ENCODE data around the gene HS3ST3B1. TPM values are rescaled to one million over a fixed set of nuclear protein-coding genes. Genes with fewer than 3 reads are reported as not detected.

Gene HS3ST3B1
- total RNA-seq, 1 experiment from 2014 or later, result 0.59 TPM

- CTCF ChIA-PET, result no interaction called here
- no peak for DNase-seq (ENCODE audit: low read depth, low spot score)
- POLR2A ChIA-PET, result no interaction called here
- TF ChIP-seq TCF7L2 (IDR thresholded peaks at IDR 0.05; ENCODE audit: low read depth, low read length) (no peak), REST (IDR thresholded peaks at IDR 0.05; ENCODE audit: insufficient read depth in 1 of 2, low read depth in 2 of 2, low read length in 1 of 2) (no peak), SIN3A (IDR thresholded peaks at IDR 0.05; ENCODE audit: borderline replicate concordance, insufficient read depth, low read depth, low read length) (no peak), POLR2AphosphoS5 (IDR thresholded peaks at IDR 0.05; ENCODE audit: low read depth, low read length) (no peak)
- TF ChIP-seq, protein P1, sequence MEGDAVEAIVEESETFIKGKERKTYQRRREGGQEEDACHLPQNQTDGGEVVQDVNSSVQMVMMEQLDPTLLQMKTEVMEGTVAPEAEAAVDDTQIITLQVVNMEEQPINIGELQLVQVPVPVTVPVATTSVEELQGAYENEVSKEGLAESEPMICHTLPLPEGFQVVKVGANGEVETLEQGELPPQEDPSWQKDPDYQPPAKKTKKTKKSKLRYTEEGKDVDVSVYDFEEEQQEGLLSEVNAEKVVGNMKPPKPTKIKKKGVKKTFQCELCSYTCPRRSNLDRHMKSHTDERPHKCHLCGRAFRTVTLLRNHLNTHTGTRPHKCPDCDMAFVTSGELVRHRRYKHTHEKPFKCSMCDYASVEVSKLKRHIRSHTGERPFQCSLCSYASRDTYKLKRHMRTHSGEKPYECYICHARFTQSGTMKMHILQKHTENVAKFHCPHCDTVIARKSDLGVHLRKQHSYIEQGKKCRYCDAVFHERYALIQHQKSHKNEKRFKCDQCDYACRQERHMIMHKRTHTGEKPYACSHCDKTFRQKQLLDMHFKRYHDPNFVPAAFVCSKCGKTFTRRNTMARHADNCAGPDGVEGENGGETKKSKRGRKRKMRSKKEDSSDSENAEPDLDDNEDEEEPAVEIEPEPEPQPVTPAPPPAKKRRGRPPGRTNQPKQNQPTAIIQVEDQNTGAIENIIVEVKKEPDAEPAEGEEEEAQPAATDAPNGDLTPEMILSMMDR (IDR thresholded peaks at IDR 0.05), result no peak
- in situ Hi-C loops (cut with HindIII; ENCODE audit: low pct_unique_long_range_greater_than_20kb, low sequenced_read_pairs) (no loop called here), intact Hi-C loops (cut with micrococcal nuclease; ENCODE audit: unreplicated experiment) (loop anchor here (10.0 kb wide), 1 partner anchor 625 kb away; no protein-coding TSS in a partner anchor)
- Histone ChIP-seq H3K4me1 (ENCODE audit: control insufficient read depth, insufficient read depth, low read length) (no peaks in the 10 kb centered on the region; the same call in 1 of the 2 replicates), H3K27ac (ENCODE audit: low read length) (no peak overlapping the region), H3K36me3 (ENCODE audit: control insufficient read depth, insufficient read depth, low read length) (no peaks in the 10 kb centered on the region), H3K27me3 (ENCODE audit: control insufficient read depth, insufficient read depth, low read length) (peaks cover 12% of the 10 kb centered on the region), H3K9me3 (ENCODE audit: control insufficient read depth, insufficient read depth, low read depth, low read length) (no peaks in the 10 kb centered on the region), H3K4me3 (ENCODE audit: low read depth in 2 of 2, low read length in 2 of 2) (no peak overlapping the region)
- no peak for ATAC-seq
- BruUV-seq (replicated peaks), result no TSS peak
These were observed 1.4 kb upstream of the HS3ST3B1 start for GRCh38 chr17:14299280-14300141.

DNA sequence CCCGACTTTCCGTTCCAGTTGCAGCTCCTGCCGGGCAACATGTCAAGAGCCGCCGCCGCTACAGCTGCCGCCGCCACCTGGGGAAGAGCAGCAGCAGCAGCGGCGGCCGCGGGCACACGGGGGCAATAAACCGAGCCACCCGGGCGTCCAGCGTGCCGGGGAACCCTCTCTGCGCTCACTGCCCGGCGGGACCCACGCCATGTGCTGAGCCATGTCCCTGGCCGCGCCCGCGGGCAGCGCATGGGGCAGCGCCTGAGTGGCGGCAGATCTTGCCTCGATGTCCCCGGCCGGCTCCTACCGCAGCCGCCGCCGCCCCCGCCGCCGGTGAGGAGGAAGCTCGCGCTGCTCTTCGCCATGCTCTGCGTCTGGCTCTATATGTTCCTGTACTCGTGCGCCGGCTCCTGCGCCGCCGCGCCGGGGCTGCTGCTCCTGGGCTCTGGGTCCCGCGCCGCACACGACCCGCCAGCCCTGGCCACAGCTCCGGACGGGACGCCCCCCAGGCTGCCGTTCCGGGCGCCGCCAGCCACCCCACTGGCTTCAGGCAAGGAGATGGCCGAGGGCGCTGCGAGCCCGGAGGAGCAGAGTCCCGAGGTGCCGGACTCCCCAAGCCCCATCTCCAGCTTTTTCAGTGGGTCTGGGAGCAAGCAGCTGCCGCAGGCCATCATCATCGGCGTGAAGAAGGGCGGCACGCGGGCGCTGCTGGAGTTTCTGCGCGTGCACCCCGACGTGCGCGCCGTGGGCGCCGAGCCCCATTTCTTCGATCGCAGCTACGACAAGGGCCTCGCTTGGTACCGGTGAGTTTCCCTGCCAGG lies 604 bp downstream of the HS3ST3B1 start:
- Histone ChIP-seq H3K27me3 (ENCODE audit: control insufficient read depth, insufficient read depth, low read length) (peaks cover 9% of the 10 kb centered on the region), H3K27ac (ENCODE audit: low read length) (no peak overlapping the region), H3K36me3 (ENCODE audit: control insufficient read depth, insufficient read depth, low read length) (no peaks in the 10 kb centered on the region), H3K9me3 (ENCODE audit: control insufficient read depth, insufficient read depth, low read depth, low read length) (no peaks in the 10 kb centered on the region), H3K4me1 (ENCODE audit: control insufficient read depth, insufficient read depth, low read length) (no peaks in the 10 kb centered on the region; the same call in 1 of the 2 replicates), H3K4me3 (ENCODE audit: low read depth in 2 of 2, low read length in 2 of 2) (peak overlapping the region; percentile 46 to 60)
- in situ Hi-C loops (cut with HindIII; ENCODE audit: low pct_unique_long_range_greater_than_20kb, low sequenced_read_pairs) (no loop called here), intact Hi-C loops (cut with micrococcal nuclease; ENCODE audit: unreplicated experiment) (loop anchor here (10.0 kb wide), 1 partner anchor 623 kb away; no protein-coding TSS in a partner anchor)
- ATAC-seq, result peak; percentile 29
- no TSS peak for BruUV-seq (replicated peaks)
- CTCF ChIA-PET, result interaction anchor here (0.6 kb wide), 1 partner anchor 413 kb away, joined by 7 read pairs; no protein-coding TSS in a partner anchor
- POLR2A ChIA-PET, result no interaction called here
- no peak for TF ChIP-seq TCF7L2 (IDR thresholded peaks at IDR 0.05; ENCODE audit: low read depth, low read length)
- TF ChIP-seq, protein P1 (IDR thresholded peaks at IDR 0.05), result peak; percentile 29; the same call in 1 of the 2 replicates
- DNase-seq (ENCODE audit: low read depth, low spot score), result no peak

All from Panc1 (cell line).